PC-9 (cell line): Measurements from ENCODE around the gene PXT1. TPM values are rescaled to one million over a fixed set of nuclear protein-coding genes. Genes with fewer than 3 reads are reported as not detected.
"Not testable (repeated sequence)": the region's sequence is repeated elsewhere in the genome, so short reads cannot be mapped to it uniquely, and the experiment has no call there.

ENCODE experiments used
- BruUV-seq: library from RNA; stranded (reverse); fragments of 400-500 nt; replicated peaks from 2 replicates; lab custom pipeline; 2021; lab: Mats Ljungman, UMichigan
- CTCF ChIA-PET: fragments of 300-600 bp; sonication (Branson Sonifier 250); formaldehyde crosslinking; loops from one replicate; lab custom pipeline; 2022; ENCODE audit warnings: antibody characterized with exemption; lab: Charles Lee
- POLR2A ChIA-PET: fragments of 300-600 bp; sonication (Branson Sonifier 250); formaldehyde crosslinking; loops from one replicate; lab custom pipeline; 2022; ENCODE audit warnings: antibody characterized with exemption; ENCODE audit not compliant: unreplicated experiment; lab: Charles Lee
- DNase-seq, 2 experiments: peaks; one replicate each; pipeline versions ENCODE4 v3.0.0 to v3.0.0-alpha.2; 2015 to 2022; ENCODE audit warnings: mixed read lengths in 1 of 2
- H2AFZ ChIP-seq: fragments of 200-600 bp; sonication (generic); 2 replicates; pipeline ENCODE4 v1.8.1; 2017; ENCODE audit warnings: antibody characterized with exemption
- H3F3A ChIP-seq: fragments of 200-600 bp; sonication (generic); 2 replicates; pipeline ENCODE4 v1.8.1; 2017; ENCODE audit warnings: antibody characterized with exemption, mild to moderate bottlenecking, low read depth; ENCODE audit not compliant: insufficient read depth
- H3K27ac ChIP-seq: fragments of 200-600 bp; sonication (generic); 2 replicates; pipeline ENCODE4 v1.6.1; 2016; ENCODE audit warnings: mixed run types
- H3K27me3 ChIP-seq: fragments of 200-600 bp; sonication (generic); 2 replicates; pipeline ENCODE4 v1.6.1; 2016; ENCODE audit warnings: low read depth, mixed run types; ENCODE audit not compliant: insufficient read depth
- H3K36me3 ChIP-seq: fragments of 200-600 bp; sonication (generic); 2 replicates; pipeline ENCODE4 v1.6.1; 2016; ENCODE audit warnings: low read depth, mixed run types
- H3K4me1 ChIP-seq: fragments of 200-600 bp; sonication (generic); replicated peaks from 2 replicates; pipeline ENCODE4 v1.6.1; 2016; ENCODE audit warnings: mixed run types; ENCODE audit not compliant: insufficient read depth
- H3K4me2 ChIP-seq: fragments of 200-600 bp; sonication (generic); 2 replicates; pipeline ENCODE4 v1.6.1; 2017; ENCODE audit warnings: mixed run types
- H3K4me3 ChIP-seq: fragments of 200-600 bp; sonication (generic); 2 replicates; pipeline ENCODE4 v1.6.1; 2016; ENCODE audit warnings: mixed run types
- H3K79me2 ChIP-seq: fragments of 200-600 bp; sonication (generic); 2 replicates; pipeline ENCODE4 v1.6.1; 2017; ENCODE audit warnings: low read depth, mixed run types
- H3K9me2 ChIP-seq: fragments of 200-600 bp; sonication (generic); 2 replicates; pipeline ENCODE4 v1.8.1; 2017; ENCODE audit warnings: mild to moderate bottlenecking; ENCODE audit not compliant: insufficient read depth
- H3K9me3 ChIP-seq: fragments of 200-600 bp; sonication (generic); 2 replicates; pipeline ENCODE4 v1.8.1; 2016; ENCODE audit warnings: low read depth; ENCODE audit not compliant: insufficient read depth
- H4K20me1 ChIP-seq: fragments of 200-600 bp; sonication (generic); 2 replicates; pipeline ENCODE4 v1.8.1; 2017; ENCODE audit not compliant: insufficient read depth
- CTCF ChIP-seq: fragments of 200-600 bp; sonication (generic); conservative IDR thresholded peaks from 2 replicates; pipeline ENCODE4 v1.6.1; 2017; ENCODE audit warnings: mixed run types, antibody characterized with exemption, mild to moderate bottlenecking, moderate library complexity
- EZH2 ChIP-seq: fragments of 200-600 bp; sonication (generic); IDR thresholded peaks from 2 replicates; pipeline ENCODE4 v1.8.0; 2017; ENCODE audit warnings: antibody characterized with exemption, low read depth
- intact Hi-C: fragments of 100-400 bp; cut with micrococcal nuclease; formaldehyde crosslinking; loops from one replicate; pipeline ENCODE4 v1.10.0; 2022; ENCODE audit not compliant: unreplicated experiment
- total RNA-seq: library from RNA; stranded (reverse); gene quantifications from 2 replicates; pipeline ENCODE4 v1.2.3, GENCODE V29; 2021

PXT1 gene
- total RNA-seq, 1 experiment from 2014 or later: not detected

- Histone ChIP-seq H3K4me3 (no peak overlapping the region), H3K9me3 (no peaks in the 10 kb centered on the region), H3K27ac (no peak overlapping the region), H3K4me2 (no peak overlapping the region), H4K20me1 (no peaks in the 10 kb centered on the region), H3K36me3 (no peaks in the 10 kb centered on the region), H3K4me1 (peaks cover 18% of the 10 kb centered on the region), H3K27me3 (no peaks in the 10 kb centered on the region), H2AFZ (no peak overlapping the region), H3K9me2 (no peaks in the 10 kb centered on the region), H3K79me2 (no peaks in the 10 kb centered on the region), H3F3A (peaks cover 16% of the 10 kb centered on the region)
- ChIA-PET CTCF (no interaction called here), POLR2A (interaction anchor here (0.9 kb wide), 1 partner anchor 76 kb away, joined by 3 read pairs; no protein-coding TSS in a partner anchor)
- intact Hi-C loops: loop anchor here (10.0 kb wide), 1 partner anchor 140 kb away; no protein-coding TSS in a partner anchor
- no TSS peak for BruUV-seq
- no peak for DNase-seq
- no peak for TF ChIP-seq EZH2
- TF ChIP-seq CTCF: no peak
These were observed 77.8 kb downstream of the PXT1 start for GRCh38 chr6:36364669-36365479.

GRCh38 chr6:36364061-36364635 is 78.5 kb downstream of the PXT1 start:
- H3K27me3 ChIP-seq, H3K4me3 ChIP-seq, H3K27ac ChIP-seq, BruUV-seq, H3K9me2 ChIP-seq, H3K36me3 ChIP-seq, H2AFZ ChIP-seq, CTCF ChIA-PET, H3K4me2 ChIP-seq, H3K79me2 ChIP-seq, H4K20me1 ChIP-seq, DNase-seq, H3F3A ChIP-seq, H3K9me3 ChIP-seq: not testable (repeated sequence)
- intact Hi-C loops: loop anchor here (10.0 kb wide), 1 partner anchor 139 kb away; no protein-coding TSS in a partner anchor
- H3K4me1 ChIP-seq: peaks cover 10% of the 10 kb centered on the region
- POLR2A ChIA-PET: interaction anchor here (0.9 kb wide), 1 partner anchor 75 kb away, joined by 3 read pairs; no protein-coding TSS in a partner anchor

GRCh38 chr6:36363371-36363752 is 79.3 kb downstream of the PXT1 start:
- H4K20me1 ChIP-seq, H3K4me3 ChIP-seq, H3K79me2 ChIP-seq, H3K27me3 ChIP-seq, DNase-seq, POLR2A ChIA-PET, H3K9me2 ChIP-seq, H3K4me2 ChIP-seq, BruUV-seq, H3K27ac ChIP-seq, H3K4me1 ChIP-seq, H3K9me3 ChIP-seq, H3F3A ChIP-seq, CTCF ChIA-PET, H2AFZ ChIP-seq, H3K36me3 ChIP-seq: not testable (repeated sequence)
- intact Hi-C loops: loop anchor here (10.0 kb wide), 1 partner anchor 139 kb away; no protein-coding TSS in a partner anchor
